Skeletal muscle cell (primary cell): ENCODE data around the gene LMO7.
"Not testable (repeated sequence)": the region's sequence is repeated elsewhere in the genome, so short reads cannot be mapped to it uniquely, and the experiment has no call there.

Experiments used
- DNase-seq: peaks from one replicate; pipeline ENCODE4 v3.0.0-alpha.2; 2010; ENCODE audit warnings: low read depth
- H3K4me3 ChIP-seq: 2 replicates; pipeline ENCODE4 v1.5.1; 2011; ENCODE audit warnings: low read depth, mild to moderate bottlenecking, control low read depth, low read length, moderate library complexity

The LMO7 gene

DNA sequence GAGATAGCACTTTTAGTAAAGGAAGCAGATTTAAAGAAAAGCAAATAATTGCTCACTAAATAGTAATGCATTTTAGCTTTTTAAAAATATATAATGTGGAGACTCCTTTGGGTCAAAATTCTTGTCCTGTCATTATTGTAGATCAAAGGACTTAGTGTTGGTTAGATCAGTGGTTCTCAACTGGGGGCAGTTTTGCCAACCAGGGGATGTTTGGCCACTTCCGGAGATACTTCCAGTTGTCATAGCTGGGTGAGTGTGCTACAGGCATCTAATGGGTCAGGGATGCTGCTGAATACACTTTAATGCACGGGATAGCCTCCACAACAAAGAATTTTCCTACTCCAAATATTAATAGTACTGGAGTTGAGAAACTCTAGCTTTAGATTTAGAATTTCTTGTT, 126.8 kb downstream of the LMO7 start:
- DNase-seq: no peak
- H3K4me3 ChIP-seq: no peak overlapping the region

DNA sequence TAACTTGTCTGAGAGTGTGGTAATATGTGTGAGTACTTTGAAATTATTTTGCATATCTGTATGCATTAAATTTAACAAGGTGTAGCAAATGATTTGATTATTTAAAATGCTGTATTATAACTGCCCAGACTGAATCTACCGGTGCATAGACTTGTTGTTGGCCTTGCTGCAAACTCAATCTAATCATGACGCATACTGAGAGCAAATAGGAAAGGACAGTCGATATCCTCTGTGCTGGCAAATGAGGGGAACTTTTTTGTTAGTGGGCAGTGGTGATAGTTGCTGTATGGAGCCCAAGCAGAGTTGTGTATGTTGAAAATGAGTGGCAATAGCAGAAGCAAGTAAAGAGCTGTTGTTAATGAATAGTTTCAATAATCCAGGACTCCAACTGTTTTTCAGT, 127.4 kb downstream of the LMO7 start:
- no peak overlapping the region for H3K4me3 ChIP-seq
- no peak for DNase-seq

DNA sequence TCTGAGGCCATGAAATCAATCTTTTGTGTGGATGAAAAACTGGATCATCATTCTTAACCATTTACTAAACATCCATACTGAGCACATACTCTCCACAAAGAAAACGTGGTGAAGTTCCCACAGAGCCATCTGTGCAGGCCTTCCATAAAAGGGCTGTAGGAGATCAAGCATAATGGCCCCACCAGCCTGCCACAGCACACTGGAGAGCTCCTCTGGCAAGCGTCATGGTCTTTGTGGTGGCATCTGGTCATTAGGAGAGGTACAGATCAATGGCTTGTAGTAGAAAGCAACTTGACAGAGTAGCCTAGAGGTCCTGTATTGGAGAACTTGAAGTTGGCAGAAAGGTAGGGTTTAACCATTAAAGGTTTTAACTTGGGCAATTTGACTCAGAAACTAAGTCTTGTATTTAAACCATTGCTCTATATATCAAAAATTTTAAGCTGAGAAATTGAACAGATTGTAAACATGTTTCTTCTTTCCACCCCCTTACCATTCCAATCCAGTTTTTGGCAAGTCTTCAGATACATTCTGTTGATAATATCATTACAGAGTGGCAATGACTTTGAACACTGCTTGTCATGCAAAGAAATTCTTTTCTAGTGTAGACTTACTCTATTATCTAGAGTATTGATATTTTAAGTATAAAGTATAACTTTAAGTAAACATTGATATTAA, 128.3 kb downstream of the LMO7 start:
- DNase-seq: no peak
- H3K4me3 ChIP-seq: no peak overlapping the region

DNA sequence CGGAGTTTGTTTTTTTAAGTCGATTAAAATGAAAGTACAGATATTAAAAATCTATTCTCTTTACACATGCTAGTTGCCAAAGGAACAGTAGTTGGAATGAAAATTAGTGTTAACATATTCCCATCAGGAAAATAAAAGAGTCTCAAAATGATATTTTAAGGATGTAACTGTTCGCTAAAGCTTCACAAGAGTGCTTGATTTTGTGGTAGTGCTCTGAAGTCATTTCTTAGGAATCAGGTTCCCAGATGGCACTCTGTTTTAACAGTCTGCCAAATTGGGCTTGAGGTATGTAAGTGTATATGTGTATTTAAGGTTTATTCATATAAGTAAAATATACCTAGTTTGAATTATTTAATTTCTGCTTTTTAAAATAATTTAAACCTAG, 128.8 kb downstream of the LMO7 start:
- no peak overlapping the region for H3K4me3 ChIP-seq
- DNase-seq: no peak

DNA sequence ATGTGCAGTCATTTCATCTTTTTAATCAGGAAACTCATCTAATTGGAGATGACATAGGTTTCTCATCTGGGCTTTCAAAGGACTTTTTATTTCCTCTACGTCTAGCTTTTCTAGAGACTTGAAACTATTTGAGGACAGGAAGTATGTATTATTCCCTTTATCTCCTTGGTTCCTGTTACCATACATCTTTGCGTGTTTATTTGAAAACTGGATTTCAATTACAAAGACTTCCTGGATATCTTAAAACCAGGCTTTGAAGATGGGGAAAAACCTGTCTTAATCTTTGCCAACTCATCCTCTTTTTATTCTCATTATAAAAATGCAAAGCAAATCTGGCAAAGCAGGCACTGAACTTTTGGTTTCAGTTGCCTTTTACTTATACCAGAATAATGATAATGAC, 130.5 kb downstream of the LMO7 start:
- no peak overlapping the region for H3K4me3 ChIP-seq
- DNase-seq: no peak

DNA sequence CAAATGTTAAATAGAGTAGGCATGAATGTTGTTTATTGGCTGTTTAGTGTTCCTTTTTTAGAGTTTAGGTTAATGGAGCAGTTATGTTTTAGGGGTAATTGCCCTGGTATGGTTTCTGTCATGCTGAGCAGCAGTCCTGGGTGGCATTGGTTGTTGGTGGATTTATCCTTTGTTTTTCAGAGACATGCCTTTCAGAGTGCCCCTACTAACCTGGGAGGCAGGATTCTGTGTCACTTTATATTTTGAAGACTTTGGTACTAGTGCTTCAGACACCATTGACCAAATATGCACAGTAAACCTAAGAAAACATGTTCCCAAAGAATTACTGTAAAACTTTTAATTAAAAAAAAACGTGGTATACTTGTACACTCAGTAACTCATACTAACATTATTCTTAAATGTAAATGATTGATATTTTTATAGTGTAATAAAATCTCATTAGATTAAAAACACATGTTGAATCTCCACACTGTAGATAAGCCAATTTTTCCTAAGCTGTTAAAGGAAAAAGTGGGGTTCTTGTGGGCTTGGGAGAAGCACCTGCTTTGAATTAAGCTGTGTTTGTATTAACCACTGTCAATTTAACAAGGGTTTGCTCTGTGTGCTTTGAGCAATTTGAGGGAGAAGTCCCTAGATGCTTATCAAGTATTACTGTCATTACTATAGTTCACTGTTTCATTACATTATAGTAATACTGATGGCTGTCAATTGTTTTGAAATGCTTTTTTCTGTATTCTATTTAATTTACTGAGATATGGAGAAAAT, 133.2 kb downstream of the LMO7 start:
- DNase-seq: no peak
- H3K4me3 ChIP-seq: no peak overlapping the region

DNA sequence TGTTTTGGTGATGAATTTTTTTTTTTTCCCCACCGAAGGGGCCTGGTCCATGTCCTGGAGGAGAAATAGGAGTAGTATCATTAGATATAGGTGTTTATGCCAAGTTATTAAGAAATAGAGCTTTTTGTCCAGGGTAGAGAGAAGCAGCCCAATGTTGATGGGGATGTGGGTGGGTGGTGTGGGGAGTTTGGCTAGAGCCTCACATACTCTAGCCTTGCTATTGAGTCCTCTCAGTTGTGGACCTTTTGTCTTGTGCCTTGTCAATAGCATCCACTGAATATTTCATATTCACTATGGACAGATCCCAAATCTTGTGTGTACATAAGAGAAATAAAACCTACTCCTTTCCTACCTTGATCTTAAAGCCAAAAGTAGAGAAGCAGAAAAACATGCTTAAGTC, 134.0 kb downstream of the LMO7 start:
- no peak overlapping the region for H3K4me3 ChIP-seq
- no peak for DNase-seq

DNA sequence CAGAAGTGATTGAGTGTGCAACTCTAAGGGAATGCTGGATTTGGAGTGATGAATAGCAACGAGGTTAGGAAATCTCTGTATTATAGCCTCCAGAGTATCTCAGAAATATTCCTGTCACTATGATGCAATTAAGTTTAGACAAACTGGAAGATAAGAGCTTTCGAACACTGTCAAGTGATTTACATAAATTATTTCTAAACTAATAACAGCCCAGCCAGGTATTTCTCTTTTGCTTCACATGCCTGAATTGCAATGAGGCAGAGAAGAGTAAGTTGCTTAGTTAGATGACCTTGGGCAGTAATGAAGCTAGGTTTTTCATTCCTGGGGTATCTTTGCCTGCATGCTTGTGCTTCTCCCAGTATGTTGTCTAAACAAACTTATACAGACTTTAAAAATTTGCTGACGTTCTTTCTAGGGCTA, 134.5 kb downstream of the LMO7 start:
- H3K4me3 ChIP-seq: no peak overlapping the region
- DNase-seq: no peak

DNA sequence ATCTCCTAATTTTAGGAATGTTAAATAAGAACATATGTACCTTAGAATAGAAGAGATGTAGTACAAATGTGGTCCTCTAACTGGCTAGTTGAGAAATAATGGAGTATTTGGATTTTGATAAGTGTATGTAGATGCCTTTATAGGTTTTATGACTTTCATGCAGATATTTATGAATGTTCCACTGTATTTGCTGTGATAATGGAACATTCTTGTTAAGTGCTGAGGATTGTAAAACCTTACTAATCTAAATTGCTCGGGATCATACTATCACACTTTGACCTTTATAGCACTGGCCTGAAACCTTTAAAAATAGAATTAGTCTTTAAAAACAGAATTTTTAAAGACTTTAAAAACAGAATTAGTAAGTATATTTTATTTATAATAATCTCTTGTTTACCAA, 135.1 kb downstream of the LMO7 start:
- no peak overlapping the region for H3K4me3 ChIP-seq
- DNase-seq: no peak

DNA sequence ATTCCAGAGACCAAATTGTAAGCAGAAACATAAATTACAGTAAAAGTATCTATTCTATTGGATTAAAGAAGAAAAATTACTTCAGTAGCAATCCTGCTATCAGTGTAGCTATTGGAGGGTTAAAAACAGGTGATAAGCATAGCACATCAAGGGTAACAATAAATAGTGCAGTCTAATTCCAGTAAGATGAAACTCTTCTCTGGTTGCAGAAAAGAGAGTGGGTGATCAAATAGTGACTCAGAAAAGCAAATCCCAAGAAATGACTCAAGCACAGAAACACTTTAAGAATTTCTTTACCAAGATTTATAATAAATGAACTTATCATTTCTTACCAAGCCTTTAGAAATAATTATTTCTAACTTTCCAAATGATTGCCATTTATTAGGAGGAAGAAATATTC, 135.7 kb downstream of the LMO7 start:
- no peak overlapping the region for H3K4me3 ChIP-seq
- DNase-seq: peak; percentile 47

DNA sequence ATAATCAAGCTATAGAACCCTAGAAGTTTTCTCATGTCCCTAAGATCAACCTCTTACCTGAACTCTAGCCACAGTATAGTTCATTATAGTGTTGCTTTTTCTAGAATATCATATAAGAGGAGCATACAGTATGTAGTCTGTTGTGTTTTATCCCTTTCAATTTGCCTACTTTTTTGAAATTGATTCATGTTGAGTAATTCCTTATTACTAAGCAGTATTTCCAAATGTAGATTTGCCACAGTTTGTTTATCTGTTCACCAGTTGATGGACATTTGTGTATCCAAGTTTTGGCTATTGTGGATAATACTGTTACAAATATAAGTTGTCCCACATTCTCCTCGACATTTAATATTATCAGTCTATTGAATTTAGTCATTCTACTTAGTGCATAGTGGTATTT, 138.0 kb downstream of the LMO7 start:
- H3K4me3 ChIP-seq: no peak overlapping the region
- no peak for DNase-seq

DNA sequence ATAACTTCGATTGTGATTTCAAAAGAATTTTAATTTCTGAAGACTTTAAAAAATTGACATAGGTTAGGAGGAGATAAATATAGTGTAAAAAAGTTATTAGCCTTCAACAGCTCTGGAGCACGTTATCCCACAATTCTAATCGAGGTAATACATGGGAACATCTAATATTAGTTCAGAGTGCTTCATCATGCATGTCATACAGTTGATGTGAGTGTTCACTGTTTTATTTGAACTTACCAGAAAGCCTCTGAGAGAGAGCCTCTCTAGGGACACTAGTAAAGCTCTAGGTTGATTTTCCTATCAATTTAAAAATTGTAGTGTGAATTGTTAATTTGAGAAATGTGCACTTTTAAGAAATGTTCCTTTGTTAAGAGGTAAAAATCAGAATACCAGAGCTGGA, 140.4 kb downstream of the LMO7 start:
- no peak for DNase-seq

DNA sequence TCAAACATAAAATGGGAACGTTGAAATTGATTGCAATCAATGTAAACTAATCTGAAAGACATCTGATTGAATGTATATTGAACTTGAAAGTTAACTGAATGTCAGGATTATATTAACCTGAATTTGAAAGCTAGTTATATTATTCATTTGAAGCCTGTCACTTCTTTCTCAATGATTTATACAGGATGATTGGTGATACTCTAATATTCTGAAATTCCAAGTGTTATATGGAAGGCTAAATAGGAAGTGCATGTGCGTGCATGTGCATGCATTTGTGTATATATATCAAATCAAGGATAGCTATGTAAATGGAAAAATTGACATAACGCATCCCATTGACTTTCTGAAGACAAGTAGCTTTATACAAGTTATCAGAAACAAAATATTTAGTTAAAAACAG, 143.3 kb downstream of the LMO7 start:
- no peak for DNase-seq
- no peak overlapping the region for H3K4me3 ChIP-seq

More for the DNA sequence above, 140.4 kb downstream of the LMO7 start:
- H3K4me3 ChIP-seq: no peak overlapping the region

DNA sequence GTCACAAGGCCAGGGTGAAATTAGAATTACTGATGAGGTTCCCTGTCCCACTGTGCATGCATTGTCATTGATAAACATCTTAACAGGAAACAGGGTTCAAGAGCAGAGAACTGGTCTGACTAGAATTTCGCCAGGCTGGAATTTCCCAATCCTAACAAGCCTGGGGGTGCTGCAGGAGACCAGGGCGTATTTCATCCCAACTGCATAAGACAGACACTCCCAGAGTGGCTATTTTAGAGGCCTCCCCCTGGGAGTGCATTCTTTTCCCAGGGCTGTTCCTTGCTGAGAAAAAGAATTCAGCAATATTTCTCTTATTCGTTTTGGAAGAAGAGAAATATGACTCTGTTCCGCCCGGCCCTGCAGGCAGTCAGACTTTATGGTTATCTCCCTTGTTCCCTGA, 144.0 kb downstream of the LMO7 start:
- not testable (repeated sequence) for H3K4me3 ChIP-seq, DNase-seq

DNA sequence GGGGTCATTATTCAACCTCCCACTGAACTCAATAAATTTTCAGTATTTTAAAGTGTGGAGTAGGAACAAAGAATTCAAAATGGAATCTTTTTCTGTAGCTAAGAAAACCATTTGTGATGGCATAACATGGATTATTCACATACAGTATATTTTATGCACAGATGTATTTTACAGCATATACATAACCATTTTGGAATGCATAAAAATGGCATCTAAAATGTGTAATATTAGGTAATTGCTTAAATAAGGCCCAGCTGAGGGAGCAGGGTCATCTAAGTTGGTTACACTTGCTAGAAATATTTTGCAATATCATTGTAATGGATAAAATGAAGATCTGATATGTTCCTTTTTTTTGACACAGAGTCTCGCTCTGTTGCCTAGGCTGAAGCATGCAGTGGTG, 146.9 kb downstream of the LMO7 start:
- DNase-seq: no peak
- H3K4me3 ChIP-seq: no peak overlapping the region

DNA sequence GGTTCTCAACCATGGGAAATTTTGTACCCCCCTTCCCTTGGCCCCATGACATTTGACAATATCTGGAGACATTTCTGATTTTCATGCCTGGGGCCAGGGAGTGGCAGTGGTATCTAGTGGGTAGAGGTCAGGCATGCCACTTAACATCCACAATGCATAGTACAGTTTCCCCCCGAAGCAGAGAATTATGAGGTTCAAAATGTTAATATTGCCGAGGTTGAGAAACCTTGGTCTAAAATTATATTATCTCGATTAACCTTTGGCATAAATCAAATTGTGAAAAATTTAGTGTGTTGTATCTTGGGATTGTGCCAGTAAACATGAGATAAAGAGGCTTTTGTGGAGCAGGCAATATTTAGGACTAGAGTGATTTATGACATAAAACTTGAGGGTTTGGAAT, 147.9 kb downstream of the LMO7 start:
- no peak overlapping the region for H3K4me3 ChIP-seq
- no peak for DNase-seq

DNA sequence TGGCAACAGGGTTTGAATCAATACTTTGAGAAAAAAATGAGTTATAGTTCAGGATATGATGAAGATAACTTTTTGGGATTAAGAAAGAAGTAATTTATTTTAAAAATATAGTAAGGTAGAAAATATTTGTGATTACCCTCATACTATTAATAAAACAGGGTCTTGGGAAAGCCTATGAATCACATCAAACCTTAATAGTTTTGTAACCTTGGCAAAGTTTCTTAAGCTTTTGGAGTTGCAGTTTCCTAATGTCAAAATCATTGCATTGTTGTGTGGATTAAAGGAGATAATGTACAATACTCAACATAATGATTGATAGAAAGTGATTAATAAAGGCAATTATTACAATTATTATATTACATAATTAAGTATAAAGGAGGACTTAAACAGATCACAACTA, 149.0 kb downstream of the LMO7 start:
- DNase-seq: no peak
- H3K4me3 ChIP-seq: no peak overlapping the region

DNA sequence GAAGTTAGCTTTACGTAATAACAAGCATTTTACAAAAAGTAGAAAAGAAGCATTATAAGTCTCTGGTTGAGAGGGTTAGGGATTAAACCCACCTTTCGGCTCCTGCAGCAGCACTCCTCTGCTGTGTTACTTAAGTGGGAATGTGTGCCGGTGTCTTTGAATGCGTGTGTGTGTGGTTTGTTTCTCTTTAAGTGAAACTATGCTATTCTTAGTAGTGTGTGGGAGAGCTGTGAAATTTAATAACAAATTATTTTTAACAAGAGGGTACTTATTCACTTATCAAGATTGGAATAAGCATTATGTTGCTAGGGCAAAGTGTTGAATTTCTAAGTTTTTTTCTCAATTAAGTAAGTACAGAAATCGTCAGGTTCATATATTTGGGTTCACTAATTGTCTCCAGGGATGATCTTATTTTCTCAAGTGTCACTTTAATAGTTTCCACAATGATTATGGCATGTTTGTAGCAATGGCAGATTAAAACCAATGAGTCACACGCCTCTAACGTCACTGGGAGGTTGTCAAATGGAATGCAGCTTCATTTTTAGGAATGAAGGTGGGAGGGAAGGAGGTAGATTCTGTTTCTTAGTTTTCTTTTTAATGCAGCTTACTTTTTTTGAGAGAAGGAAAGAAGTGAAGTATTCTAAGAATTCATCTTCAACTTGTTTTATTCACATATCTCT, 151.3 kb downstream of the LMO7 start:
- DNase-seq: no peak

DNA sequence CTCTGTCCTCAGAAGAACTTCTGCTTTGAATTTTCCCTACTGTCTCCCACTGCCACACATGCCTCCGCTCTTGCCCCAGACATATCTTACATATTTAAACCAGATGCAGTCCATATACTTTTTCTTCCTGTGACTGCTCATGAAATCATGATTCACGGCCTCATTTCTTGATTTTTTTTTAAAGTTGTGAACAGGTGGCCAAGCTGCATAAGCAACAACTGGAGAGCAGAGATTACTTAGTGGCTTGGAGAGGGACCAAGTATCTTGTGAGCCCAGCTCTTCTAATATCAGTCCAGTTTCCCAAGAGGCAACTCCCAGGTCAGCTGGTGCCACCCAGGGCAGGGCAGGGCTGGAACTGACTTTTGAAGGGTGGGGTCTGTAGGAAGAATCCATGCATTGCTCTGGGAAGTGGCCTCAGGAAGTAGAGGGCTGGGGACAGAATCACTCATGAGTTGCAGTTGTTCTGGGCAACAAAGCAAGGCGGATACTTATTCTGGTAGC, 152.4 kb downstream of the LMO7 start:
- H3K4me3 ChIP-seq: no peak overlapping the region
- DNase-seq: peak; percentile 79

More for the DNA sequence above, 151.3 kb downstream of the LMO7 start:
- H3K4me3 ChIP-seq: no peak overlapping the region

DNA sequence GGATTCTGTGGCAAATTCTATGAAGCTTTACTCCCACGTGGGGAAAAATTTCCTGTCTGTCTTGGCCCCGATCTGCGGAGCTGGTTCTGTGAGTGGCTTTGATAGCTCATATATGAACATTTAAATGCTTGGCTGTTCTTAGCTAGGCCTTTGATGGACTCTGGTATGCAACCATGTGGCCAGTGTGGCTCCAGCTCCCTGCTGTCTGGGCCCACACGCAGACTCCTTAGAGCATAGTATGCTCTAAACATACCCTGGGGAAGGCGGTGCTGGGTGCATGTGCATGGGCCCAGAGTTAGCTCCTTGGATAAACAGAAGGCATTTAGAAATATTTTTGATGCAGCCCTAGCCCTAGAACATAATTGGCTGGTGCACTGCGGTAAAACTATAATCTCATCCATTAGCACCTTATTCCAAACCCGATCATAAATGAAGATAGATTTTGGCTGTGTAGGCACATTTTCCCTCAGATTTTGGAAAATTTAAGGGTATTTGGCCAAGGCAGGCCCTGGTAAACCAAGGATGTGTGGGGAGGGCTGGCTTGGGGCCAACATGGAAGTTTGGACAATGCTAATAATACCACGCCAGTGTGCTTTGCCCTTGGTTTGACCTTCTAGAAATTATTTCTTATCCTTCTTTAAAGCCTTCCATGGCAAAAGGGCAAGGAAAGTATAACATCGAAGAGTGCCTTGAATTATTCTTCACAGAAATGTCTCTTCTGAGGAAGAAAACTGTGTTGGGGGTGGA, 153.5 kb downstream of the LMO7 start:
- H3K4me3 ChIP-seq: peak overlapping the region; percentile 34
- DNase-seq: no peak
